ENCODE measurements around the gene ANTKMT.

DNA sequence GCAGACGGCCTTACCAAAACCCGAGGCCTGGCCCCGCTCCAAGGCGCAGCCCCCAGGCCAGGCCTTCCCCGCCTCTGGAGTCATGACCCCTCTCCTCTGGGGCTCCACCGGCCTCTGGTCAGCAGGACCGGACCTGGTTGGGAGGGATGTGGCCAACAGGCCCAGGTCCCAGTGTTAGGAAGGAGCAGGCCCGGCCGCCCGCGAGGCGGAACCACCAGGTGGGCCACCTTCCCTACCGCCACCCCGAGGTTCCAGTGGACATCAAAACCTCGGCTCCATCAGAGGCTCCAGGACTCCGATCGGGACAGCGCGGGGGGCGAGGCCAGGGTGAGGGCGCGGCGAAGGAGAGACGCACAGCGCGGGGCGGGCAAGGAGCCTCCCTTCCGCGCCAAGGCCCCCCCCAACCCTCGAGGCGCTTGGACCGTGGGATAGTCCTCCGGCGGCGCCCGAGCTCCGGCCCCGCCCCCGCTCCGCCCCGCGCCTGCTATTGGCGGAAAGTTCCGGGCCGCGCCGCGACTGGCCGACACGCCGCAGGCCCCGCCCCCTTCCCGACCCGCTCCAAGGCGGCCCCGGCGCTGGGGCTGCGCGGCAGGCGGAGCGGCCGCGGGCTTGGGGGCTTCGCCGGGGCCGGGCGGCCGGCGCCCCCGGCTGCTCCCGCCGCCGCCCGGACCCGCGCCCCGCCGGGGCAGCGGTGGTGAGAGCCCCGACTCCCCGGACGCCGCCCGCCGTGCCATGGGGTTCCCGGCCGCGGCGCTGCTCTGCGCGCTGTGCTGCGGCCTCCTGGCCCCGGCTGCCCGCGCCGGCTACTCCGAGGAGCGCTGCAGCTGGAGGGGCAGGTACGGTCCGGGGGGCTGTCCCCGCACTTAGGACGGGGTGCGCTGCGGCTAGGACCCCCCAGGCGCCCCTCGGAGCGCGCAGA is 6.1 kb upstream of the ANTKMT start, which contains the start of gene METRN:
- TF ChIP-seq CTCF (IDR thresholded peaks at IDR 0.05; ENCODE audit: poor library complexity) (no peak), EZH2 (IDR thresholded peaks at IDR 0.05; ENCODE audit: borderline replicate concordance) (no peak)
